Smooth muscle cell (in vitro differentiated cells): ENCODE results near the gene MPO. TPM values are rescaled to one million over a fixed set of nuclear protein-coding genes. Genes with fewer than 3 reads are reported as not detected.
A peak's percentile ranks its signal among the peaks of the same experiment; 100 is the strongest.

ENCODE experiments used
- DNase-seq: peaks from one replicate; lab custom pipeline; 2025; ENCODE audit not compliant: unreplicated experiment; lab: John Stamatoyannopoulos, UW
- H2AFZ ChIP-seq: fragments of 200-600 bp; sonication (generic); 2 replicates; pipeline ENCODE4 v1.6.0; 2016; ENCODE audit warnings: antibody characterized with exemption, low read depth, mild to moderate bottlenecking
- H3F3A ChIP-seq: fragments of 200-600 bp; sonication (generic); 2 replicates; pipeline ENCODE4 v1.6.0; 2017; ENCODE audit warnings: antibody characterized with exemption, low read depth
- H3K27ac ChIP-seq: fragments of 200-600 bp; sonication (generic); 2 replicates; pipeline ENCODE4 v1.5.1; 2016; ENCODE audit warnings: low read depth, mild to moderate bottlenecking
- H3K27me3 ChIP-seq: fragments of 200-600 bp; sonication (generic); 2 replicates; pipeline ENCODE4 v1.6.1; 2016; ENCODE audit warnings: low read depth, mild to moderate bottlenecking
- H3K36me3 ChIP-seq: fragments of 200-600 bp; sonication (generic); 2 replicates; pipeline ENCODE4 v1.5.1; 2016; ENCODE audit warnings: low read depth
- H3K4me1 ChIP-seq: fragments of 200-600 bp; sonication (generic); 2 replicates; pipeline ENCODE4 v1.5.1; 2016; ENCODE audit warnings: low read depth
- H3K4me2 ChIP-seq: fragments of 200-600 bp; sonication (generic); 2 replicates; pipeline ENCODE4 v1.6.0; 2016; ENCODE audit warnings: mild to moderate bottlenecking
- H3K4me3 ChIP-seq: fragments of 200-600 bp; sonication (generic); 2 replicates; pipeline ENCODE4 v1.5.1; 2016; ENCODE audit warnings: mild to moderate bottlenecking
- H3K79me2 ChIP-seq: fragments of 200-600 bp; sonication (generic); 2 replicates; pipeline ENCODE4 v1.6.0; 2016; ENCODE audit warnings: low read depth, mild to moderate bottlenecking
- H3K9ac ChIP-seq: fragments of 200-600 bp; sonication (generic); 2 replicates; pipeline ENCODE4 v1.6.0; 2016; ENCODE audit warnings: low read depth
- H3K9me3 ChIP-seq: fragments of 200-600 bp; sonication (generic); replicated peaks from 2 replicates; pipeline ENCODE4 v1.5.1; 2016; ENCODE audit warnings: low read depth
- H4K20me1 ChIP-seq: fragments of 200-600 bp; sonication (generic); 2 replicates; pipeline ENCODE4 v1.6.0; 2016; ENCODE audit warnings: low read depth
- WGBS: methylation state at CpG from one replicate; pipeline ENCODE4 v1.1.7; 2016; ENCODE audit warnings: low lambda C conversion rate; 5-methylcytosine and 5-hydroxymethylcytosine counted together
- polyA plus RNA-seq: library from polyadenylated mRNA; unstranded; fragments of >200 nt; fragmentation: Nextera tagmentation; extraction: Ambion mirVana; gene quantifications from 2 replicates; pipeline ENCODE4 v1.2.1, GENCODE V29; 2016
- total RNA-seq: library from RNA; depleted of rRNA; stranded (reverse); fragments of >200 nt; gene quantifications from 2 replicates; pipeline ENCODE4 v1.2.3, GENCODE V29; 2014
- TF ChIP-seq, protein P1 (sequence below): fragments of 200-600 bp; sonication (generic); IDR thresholded peaks from 2 replicates; pipeline ENCODE4 v1.5.1; 2017; ENCODE audit warnings: borderline replicate concordance, mild to moderate bottlenecking, antibody characterized with exemption; ENCODE audit not compliant: insufficient read depth, poor library complexity, severe bottlenecking

The MPO gene
- total and polyA plus RNA-seq, 2 experiments from 2014 or later, result 0.09 TPM; not detected in 1

DNA sequence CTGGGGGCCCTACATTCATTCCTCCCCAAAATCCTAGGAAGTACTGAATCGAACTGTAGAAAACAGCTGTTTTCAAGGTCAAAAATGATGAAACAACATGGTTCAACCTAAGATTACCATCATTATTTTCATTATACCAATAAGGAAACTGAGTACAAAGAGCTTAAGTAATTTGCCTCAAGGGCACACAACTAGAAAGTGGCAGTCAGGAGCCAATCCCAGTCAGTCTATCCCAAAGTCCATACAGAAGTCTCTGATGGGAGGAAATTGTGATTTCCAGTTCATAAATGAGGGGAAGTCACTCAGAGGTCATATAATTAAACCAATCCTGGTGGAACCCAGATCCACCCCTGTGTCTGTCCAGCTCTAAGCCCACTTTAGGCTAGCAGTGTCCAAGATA is 34.0 kb downstream of the MPO start:
- H3K4me3 ChIP-seq, result no peak overlapping the region
- 96% methylated on average over 1 of the region's 1 CpG for WGBS
- H3K4me2 ChIP-seq, result no peak overlapping the region
- peaks cover 44% of the 10 kb centered on the region for H3K27me3 ChIP-seq
- no peaks in the 10 kb centered on the region for H3F3A ChIP-seq
- H3K9me3 ChIP-seq, result no peaks in the 10 kb centered on the region
- no peak overlapping the region for H3K9ac ChIP-seq
- no peak for DNase-seq
- no peaks in the 10 kb centered on the region for H3K36me3 ChIP-seq
- peaks cover 5% of the 10 kb centered on the region for H3K4me1 ChIP-seq
- TF ChIP-seq, protein P1, sequence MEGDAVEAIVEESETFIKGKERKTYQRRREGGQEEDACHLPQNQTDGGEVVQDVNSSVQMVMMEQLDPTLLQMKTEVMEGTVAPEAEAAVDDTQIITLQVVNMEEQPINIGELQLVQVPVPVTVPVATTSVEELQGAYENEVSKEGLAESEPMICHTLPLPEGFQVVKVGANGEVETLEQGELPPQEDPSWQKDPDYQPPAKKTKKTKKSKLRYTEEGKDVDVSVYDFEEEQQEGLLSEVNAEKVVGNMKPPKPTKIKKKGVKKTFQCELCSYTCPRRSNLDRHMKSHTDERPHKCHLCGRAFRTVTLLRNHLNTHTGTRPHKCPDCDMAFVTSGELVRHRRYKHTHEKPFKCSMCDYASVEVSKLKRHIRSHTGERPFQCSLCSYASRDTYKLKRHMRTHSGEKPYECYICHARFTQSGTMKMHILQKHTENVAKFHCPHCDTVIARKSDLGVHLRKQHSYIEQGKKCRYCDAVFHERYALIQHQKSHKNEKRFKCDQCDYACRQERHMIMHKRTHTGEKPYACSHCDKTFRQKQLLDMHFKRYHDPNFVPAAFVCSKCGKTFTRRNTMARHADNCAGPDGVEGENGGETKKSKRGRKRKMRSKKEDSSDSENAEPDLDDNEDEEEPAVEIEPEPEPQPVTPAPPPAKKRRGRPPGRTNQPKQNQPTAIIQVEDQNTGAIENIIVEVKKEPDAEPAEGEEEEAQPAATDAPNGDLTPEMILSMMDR, result no peak
- no peak overlapping the region for H3K27ac ChIP-seq
- H3K79me2 ChIP-seq, result no peaks in the 10 kb centered on the region
- H2AFZ ChIP-seq, result no peak overlapping the region
- no peaks in the 10 kb centered on the region for H4K20me1 ChIP-seq

DNA sequence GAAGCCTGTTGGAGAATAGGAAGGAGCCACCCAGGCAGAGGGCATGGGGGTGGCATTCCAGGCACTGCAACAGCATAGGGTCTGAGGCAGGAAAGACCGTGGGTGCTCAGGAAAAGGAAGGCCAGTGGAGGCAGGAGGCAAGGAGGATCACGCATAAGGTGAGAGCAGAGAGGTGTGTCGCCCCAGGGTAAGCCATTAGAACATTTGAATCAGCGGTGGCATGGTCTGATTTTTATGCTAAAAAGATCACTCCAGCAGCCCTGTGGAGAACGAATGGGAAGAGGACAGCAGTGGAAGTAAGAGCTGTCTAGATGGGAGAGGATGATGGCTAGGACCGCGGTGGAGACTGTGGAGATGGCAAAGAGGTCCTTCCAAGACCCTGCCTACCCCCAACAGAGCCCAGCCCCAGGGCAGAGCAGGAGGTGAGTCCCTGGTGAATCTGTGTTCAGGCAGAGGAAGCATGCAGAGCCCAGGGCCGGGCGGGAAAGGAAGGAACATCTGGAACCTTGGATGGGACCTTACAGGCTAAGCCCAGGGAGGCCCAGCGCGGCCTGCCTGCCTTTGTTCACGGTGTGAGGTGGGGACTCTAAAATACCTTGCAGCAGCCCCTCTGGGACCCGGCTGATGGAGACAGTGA is 34.5 kb downstream of the MPO start:
- H3K9ac ChIP-seq, result no peak overlapping the region
- WGBS, result 84% methylated on average over 13 of the region's 13 CpGs
- H2AFZ ChIP-seq, result no peak overlapping the region
- peak overlapping the region; percentile 45 for H3K4me2 ChIP-seq
- H3K27me3 ChIP-seq, result peaks cover 44% of the 10 kb centered on the region
- H4K20me1 ChIP-seq, result no peaks in the 10 kb centered on the region
- peaks cover 5% of the 10 kb centered on the region for H3K4me1 ChIP-seq
- no peaks in the 10 kb centered on the region for H3K9me3 ChIP-seq
- H3K79me2 ChIP-seq, result no peaks in the 10 kb centered on the region
- H3K36me3 ChIP-seq, result no peaks in the 10 kb centered on the region
- TF ChIP-seq, protein P1, result no peak
- no peak overlapping the region for H3K4me3 ChIP-seq
- no peaks in the 10 kb centered on the region for H3F3A ChIP-seq
- no peak overlapping the region for H3K27ac ChIP-seq
- no peak for DNase-seq

DNA sequence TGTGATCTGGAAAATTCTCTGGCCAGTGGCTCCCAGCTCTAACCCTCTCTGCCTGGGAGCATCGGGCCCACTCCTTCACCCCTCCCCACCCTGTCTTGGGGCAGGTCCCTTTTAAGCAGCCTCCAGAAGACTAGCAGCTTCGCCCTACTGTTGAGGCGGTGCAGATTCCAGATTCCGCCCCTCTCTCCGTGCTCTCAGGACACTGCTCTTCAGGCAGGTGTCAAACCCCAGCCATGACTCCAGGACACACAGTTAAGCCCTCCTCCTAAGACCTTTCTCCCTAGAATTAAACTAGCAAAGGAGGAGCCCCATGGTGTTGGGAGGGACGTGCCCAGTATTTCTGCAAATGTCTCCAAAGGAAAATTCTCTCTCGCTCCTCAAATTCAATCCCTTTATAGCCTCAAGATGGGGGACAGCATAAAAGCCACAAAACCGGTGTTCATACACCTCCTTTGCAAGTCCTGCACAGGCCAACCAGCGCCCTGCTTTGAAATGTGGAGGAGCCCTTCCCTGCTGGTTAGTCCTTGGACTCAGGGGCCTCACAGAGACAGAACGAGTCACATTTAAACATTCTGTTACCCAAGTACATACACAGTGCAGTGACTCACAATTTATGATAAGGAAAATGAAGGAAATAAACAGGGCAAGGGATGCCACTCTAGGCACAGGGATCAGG is 35.2 kb downstream of the MPO start:
- Histone ChIP-seq H3K4me1 (peaks cover 5% of the 10 kb centered on the region), H3K27me3 (peaks cover 41% of the 10 kb centered on the region), H3K79me2 (no peaks in the 10 kb centered on the region), H3F3A (no peaks in the 10 kb centered on the region), H2AFZ (no peak overlapping the region), H3K4me3 (no peak overlapping the region), H3K4me2 (peak overlapping the region; percentile 45), H3K36me3 (no peaks in the 10 kb centered on the region), H3K9ac (no peak overlapping the region), H3K27ac (no peak overlapping the region), H4K20me1 (no peaks in the 10 kb centered on the region), H3K9me3 (no peaks in the 10 kb centered on the region)
- 69% methylated on average over 10 of the region's 10 CpGs for WGBS
- TF ChIP-seq, protein P1, result no peak
- DNase-seq, result no peak
